Loucy (cell line): Measurements from ENCODE around the gene BOD1L1.

ENCODE experiments used
- H2AFZ ChIP-seq: fragments of 200-600 bp; sonication (generic); 2 replicates; pipeline ENCODE4 v1.6.0; 2016; ENCODE audit warnings: antibody characterized with exemption, mild to moderate bottlenecking, low read length, moderate library complexity
- H3F3A ChIP-seq: fragments of 200-600 bp; 2 replicates; pipeline ENCODE4 v1.6.0; 2016; ENCODE audit warnings: antibody characterized with exemption, low read depth, mild to moderate bottlenecking
- H3K27me3 ChIP-seq: fragments of 200-600 bp; sonication (generic); 2 replicates; pipeline ENCODE4 v1.6.1; 2014; ENCODE audit warnings: low read length, mild to moderate bottlenecking; ENCODE audit not compliant: insufficient read depth, poor library complexity, severe bottlenecking
- H3K36me3 ChIP-seq: fragments of 200-600 bp; sonication (generic); 2 replicates; pipeline ENCODE4 v1.6.1; 2016; ENCODE audit warnings: low read length; ENCODE audit not compliant: insufficient read depth
- H3K4me1 ChIP-seq: fragments of 200-600 bp; sonication (generic); 2 replicates; pipeline ENCODE4 v1.5.1; 2014; ENCODE audit warnings: low read length, mild to moderate bottlenecking; ENCODE audit not compliant: insufficient read depth, poor library complexity, severe bottlenecking
- H3K4me2 ChIP-seq: fragments of 200-600 bp; sonication (generic); 2 replicates; pipeline ENCODE4 v1.6.0; 2014; ENCODE audit warnings: antibody characterized with exemption, low read length, low read depth, mild to moderate bottlenecking; ENCODE audit not compliant: poor library complexity, severe bottlenecking
- H3K4me3 ChIP-seq: fragments of 200-600 bp; sonication (generic); 2 replicates; pipeline ENCODE4 v1.5.1; 2014; ENCODE audit warnings: low read length, mild to moderate bottlenecking, mixed read lengths; ENCODE audit not compliant: poor library complexity, severe bottlenecking
- H3K79me2 ChIP-seq: fragments of 200-600 bp; sonication (generic); 2 replicates; pipeline ENCODE4 v1.6.1; 2014; ENCODE audit warnings: low read length; ENCODE audit not compliant: insufficient read depth
- H3K9ac ChIP-seq: fragments of 200-600 bp; sonication (generic); 2 replicates; pipeline ENCODE4 v1.6.0; 2014; ENCODE audit warnings: mild to moderate bottlenecking, low read depth, low read length, moderate library complexity; ENCODE audit not compliant: poor library complexity, severe bottlenecking
- H3K9me2 ChIP-seq: fragments of 200-600 bp; sonication (generic); replicated peaks from 2 replicates; pipeline ENCODE4 v1.6.1; 2016; ENCODE audit warnings: low read depth, low read length, mixed read lengths
- H3K9me3 ChIP-seq: fragments of 200-600 bp; sonication (generic); 2 replicates; pipeline ENCODE4 v1.6.1; 2014; ENCODE audit warnings: mild to moderate bottlenecking, antibody characterized with exemption, low read length, low read depth; ENCODE audit not compliant: insufficient read depth
- H4K20me1 ChIP-seq: fragments of 200-600 bp; sonication (generic); 2 replicates; pipeline ENCODE4 v1.6.0; 2014; ENCODE audit warnings: antibody characterized with exemption, low read length, mild to moderate bottlenecking; ENCODE audit not compliant: insufficient read depth, poor library complexity, severe bottlenecking
- EZH2phosphoT487 ChIP-seq: fragments of 200-600 bp; IDR thresholded peaks from 2 replicates; pipeline ENCODE4 v1.6.1; 2018; ENCODE audit warnings: antibody characterized with exemption, mild to moderate bottlenecking, moderate library complexity, borderline replicate concordance
- TF ChIP-seq, protein P1 (sequence below): fragments of 200-600 bp; sonication (generic); conservative IDR thresholded peaks from 2 replicates; pipeline ENCODE4 v1.5.1; 2014; ENCODE audit warnings: mild to moderate bottlenecking, antibody characterized with exemption, low read length

BOD1L1 gene

DNA sequence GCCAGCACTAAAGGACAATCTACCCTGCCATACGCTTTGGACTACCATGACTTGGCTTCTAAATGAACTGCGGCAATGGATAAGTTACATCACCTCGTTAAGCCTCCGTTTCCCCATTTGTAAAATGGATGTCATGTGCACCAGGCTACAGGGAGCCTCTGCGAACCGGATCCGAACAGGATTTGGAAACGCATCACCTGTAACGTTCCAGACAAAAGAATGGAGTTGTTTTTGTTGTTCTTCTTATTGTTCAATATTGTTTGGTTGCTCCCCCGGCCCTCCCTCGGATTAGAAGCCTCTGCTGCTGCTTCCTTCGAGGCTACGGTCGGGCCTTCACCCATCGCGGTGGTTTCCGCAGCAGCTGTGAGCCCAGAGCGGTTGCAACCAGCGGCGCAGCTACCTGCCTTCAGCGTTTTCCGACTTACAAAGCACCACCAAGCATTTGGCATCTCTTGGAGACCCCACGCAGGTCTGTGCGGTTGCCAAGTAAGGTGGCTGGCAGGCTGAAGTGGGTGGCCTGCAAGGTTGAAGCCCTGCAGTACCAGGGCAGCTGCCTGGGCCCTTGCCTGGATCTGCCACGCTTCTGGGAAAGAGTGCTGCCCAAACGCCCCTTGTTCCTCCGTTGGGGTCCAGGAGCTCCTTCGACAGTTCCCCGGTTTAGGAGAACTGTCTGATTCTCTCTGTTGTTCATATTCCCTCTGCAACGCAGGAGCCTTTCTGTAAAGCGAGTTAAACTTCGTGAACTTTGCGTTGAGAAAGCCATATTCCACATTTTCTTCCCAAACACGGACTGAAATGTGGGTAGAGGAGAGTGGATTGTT, 90.3 kb downstream of the BOD1L1 start:
- no peaks in the 10 kb centered on the region for H3K9me2 ChIP-seq
- H3K9me3 ChIP-seq: no peaks in the 10 kb centered on the region
- TF ChIP-seq, protein P1, sequence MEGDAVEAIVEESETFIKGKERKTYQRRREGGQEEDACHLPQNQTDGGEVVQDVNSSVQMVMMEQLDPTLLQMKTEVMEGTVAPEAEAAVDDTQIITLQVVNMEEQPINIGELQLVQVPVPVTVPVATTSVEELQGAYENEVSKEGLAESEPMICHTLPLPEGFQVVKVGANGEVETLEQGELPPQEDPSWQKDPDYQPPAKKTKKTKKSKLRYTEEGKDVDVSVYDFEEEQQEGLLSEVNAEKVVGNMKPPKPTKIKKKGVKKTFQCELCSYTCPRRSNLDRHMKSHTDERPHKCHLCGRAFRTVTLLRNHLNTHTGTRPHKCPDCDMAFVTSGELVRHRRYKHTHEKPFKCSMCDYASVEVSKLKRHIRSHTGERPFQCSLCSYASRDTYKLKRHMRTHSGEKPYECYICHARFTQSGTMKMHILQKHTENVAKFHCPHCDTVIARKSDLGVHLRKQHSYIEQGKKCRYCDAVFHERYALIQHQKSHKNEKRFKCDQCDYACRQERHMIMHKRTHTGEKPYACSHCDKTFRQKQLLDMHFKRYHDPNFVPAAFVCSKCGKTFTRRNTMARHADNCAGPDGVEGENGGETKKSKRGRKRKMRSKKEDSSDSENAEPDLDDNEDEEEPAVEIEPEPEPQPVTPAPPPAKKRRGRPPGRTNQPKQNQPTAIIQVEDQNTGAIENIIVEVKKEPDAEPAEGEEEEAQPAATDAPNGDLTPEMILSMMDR: no peak
- no peak overlapping the region for H2AFZ ChIP-seq
- no peaks in the 10 kb centered on the region for H3K4me1 ChIP-seq
- no peak overlapping the region for H3K4me2 ChIP-seq
- H3F3A ChIP-seq: no peaks in the 10 kb centered on the region
- H4K20me1 ChIP-seq: no peaks in the 10 kb centered on the region
- peaks cover 3% of the 10 kb centered on the region for H3K27me3 ChIP-seq
- H3K4me3 ChIP-seq: no peak overlapping the region
- no peaks in the 10 kb centered on the region for H3K79me2 ChIP-seq
- H3K36me3 ChIP-seq: no peaks in the 10 kb centered on the region
- H3K9ac ChIP-seq: no peak overlapping the region

DNA sequence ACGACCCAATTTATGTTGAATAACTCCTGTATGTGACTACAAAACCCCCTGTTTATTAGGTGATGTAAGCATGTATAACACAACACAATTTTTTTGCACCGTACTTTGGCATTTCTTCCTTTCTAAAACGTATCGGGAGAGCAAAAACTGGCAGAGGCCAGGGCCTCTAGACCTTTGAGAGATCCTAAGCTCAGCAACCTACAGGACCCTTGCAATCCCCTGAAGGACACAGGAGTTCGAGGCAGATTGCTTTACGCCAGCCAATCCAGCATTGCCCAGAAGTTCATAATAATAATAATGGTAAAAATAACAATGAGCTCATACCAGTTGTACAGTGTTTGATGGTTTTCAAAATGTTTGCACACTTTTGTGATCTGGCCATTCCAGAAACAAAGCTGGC, 90.9 kb downstream of the BOD1L1 start:
- no peak overlapping the region for H3K4me3 ChIP-seq
- H3K9me2 ChIP-seq: no peaks in the 10 kb centered on the region
- H3K9ac ChIP-seq: no peak overlapping the region
- H3K4me1 ChIP-seq: no peaks in the 10 kb centered on the region
- H2AFZ ChIP-seq: no peak overlapping the region
- H4K20me1 ChIP-seq: no peaks in the 10 kb centered on the region
- H3K4me2 ChIP-seq: no peak overlapping the region
- H3K36me3 ChIP-seq: no peaks in the 10 kb centered on the region
- H3K27me3 ChIP-seq: peaks cover 3% of the 10 kb centered on the region
- H3K79me2 ChIP-seq: no peaks in the 10 kb centered on the region
- TF ChIP-seq EZH2phosphoT487: no peak
- TF ChIP-seq, protein P1: no peak
- no peaks in the 10 kb centered on the region for H3F3A ChIP-seq
- H3K9me3 ChIP-seq: no peaks in the 10 kb centered on the region

DNA sequence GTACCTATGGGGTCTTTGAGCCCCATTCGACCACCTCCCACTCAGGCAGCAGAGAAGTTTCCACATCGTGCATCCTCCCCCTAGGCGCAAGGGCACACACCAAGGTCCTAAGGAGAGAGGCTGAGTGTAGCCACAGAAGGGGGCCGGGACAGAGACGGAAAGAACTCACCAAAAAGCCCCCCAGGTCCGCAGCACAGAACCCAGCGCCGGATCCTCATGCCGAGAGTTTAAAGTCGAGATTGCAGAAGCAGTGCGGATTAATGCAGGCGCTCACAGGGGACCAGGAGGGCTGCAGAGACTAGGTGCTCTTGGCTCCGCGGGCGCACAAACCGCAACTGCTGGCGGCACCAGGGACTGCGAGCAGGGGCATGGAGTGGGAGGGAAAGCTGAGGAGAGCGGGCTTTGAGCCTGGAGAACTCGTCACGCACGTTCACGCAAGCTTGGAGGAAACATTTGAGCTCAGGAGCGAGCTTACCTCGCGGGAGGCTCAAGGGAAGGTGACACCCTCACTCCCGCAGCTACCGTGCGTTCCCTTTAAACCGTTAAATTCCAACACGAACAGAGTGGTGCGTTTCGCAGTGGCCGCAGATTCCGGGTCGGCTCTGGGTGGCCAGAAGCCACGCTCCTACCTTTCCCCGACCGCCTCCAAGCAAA, 91.7 kb downstream of the BOD1L1 start:
- Histone ChIP-seq H3F3A (no peaks in the 10 kb centered on the region), H3K9ac (no peak overlapping the region), H3K36me3 (no peaks in the 10 kb centered on the region), H3K27me3 (peaks cover 3% of the 10 kb centered on the region), H3K9me3 (no peaks in the 10 kb centered on the region), H4K20me1 (no peaks in the 10 kb centered on the region), H3K4me3 (no peak overlapping the region), H3K4me1 (no peaks in the 10 kb centered on the region), H3K4me2 (no peak overlapping the region), H3K9me2 (no peaks in the 10 kb centered on the region), H2AFZ (no peak overlapping the region), H3K79me2 (no peaks in the 10 kb centered on the region)
- TF ChIP-seq EZH2phosphoT487: no peak
- TF ChIP-seq, protein P1: no peak
